Endothelial cell of umbilical vein (primary cell): ENCODE measurements around the gene HEPHL1.
"Not testable (repeated sequence)": the region's sequence is repeated elsewhere in the genome, so short reads cannot be mapped to it uniquely, and the experiment has no call there.

ENCODE experiments used
- EZH2 ChIP-seq: IDR thresholded peaks from 2 replicates; pipeline ENCODE4 v1.6.1; 2012; ENCODE audit warnings: borderline replicate concordance, low read depth, mild to moderate bottlenecking, moderate library complexity, low read length, inconsistent platforms; ENCODE audit not compliant: severe bottlenecking
- POLR2A ChIP-seq: IDR thresholded peaks from 2 replicates; pipeline ENCODE4 v1.6.1; 2012; ENCODE audit warnings: low read depth, mild to moderate bottlenecking, control low read depth, low read length
- POLR2AphosphoS5 ChIP-seq: IDR thresholded peaks from 2 replicates; pipeline ENCODE4 v1.6.1; 2012; ENCODE audit warnings: low read depth, mild to moderate bottlenecking, control low read depth, low read length, moderate library complexity; ENCODE audit not compliant: insufficient read depth
- TF ChIP-seq, protein P1 (sequence below), 2 donors: IDR thresholded peaks; 1 replicate in 1 of 2; 2 replicates in 1 of 2; pipeline ENCODE4 v1.5.1; 2011; ENCODE audit warnings: low read length in 2 of 2, mild to moderate bottlenecking in 2 of 2, moderate library complexity in 2 of 2, control low read depth in 1 of 2, inconsistent platforms in 1 of 2, low read depth in 1 of 2; ENCODE audit not compliant: insufficient read depth in 1 of 2; ENCODE audit errors: extremely low read depth in 1 of 2

DNA sequence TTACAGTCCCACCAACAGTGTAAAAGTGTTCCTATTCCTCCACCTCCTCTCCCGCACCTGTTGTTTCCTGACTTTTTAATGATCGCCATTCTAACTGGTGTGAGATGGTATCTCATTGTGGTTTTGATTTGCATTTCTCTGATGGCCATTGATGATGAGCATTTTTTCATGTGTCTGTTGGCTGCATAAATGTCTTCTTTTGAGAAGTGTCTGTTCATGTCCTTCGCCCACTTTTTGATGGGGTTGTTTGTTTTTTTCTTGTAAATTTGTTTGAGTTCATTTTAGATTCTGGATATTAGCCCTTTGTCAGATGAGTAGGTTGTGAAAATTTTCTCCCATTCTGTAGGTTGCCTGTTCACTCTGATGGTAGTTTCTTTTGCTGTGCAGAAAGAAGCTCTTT lies 136.2 kb downstream of the HEPHL1 start:
- TF ChIP-seq, protein P1, sequence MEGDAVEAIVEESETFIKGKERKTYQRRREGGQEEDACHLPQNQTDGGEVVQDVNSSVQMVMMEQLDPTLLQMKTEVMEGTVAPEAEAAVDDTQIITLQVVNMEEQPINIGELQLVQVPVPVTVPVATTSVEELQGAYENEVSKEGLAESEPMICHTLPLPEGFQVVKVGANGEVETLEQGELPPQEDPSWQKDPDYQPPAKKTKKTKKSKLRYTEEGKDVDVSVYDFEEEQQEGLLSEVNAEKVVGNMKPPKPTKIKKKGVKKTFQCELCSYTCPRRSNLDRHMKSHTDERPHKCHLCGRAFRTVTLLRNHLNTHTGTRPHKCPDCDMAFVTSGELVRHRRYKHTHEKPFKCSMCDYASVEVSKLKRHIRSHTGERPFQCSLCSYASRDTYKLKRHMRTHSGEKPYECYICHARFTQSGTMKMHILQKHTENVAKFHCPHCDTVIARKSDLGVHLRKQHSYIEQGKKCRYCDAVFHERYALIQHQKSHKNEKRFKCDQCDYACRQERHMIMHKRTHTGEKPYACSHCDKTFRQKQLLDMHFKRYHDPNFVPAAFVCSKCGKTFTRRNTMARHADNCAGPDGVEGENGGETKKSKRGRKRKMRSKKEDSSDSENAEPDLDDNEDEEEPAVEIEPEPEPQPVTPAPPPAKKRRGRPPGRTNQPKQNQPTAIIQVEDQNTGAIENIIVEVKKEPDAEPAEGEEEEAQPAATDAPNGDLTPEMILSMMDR (IDR thresholded peaks at IDR 0.05; ENCODE audit: extremely low read depth in 1 of 2, insufficient read depth in 1 of 2, low read depth in 1 of 2, low read length in 2 of 2): not testable (repeated sequence)
- not testable (repeated sequence) for TF ChIP-seq POLR2AphosphoS5, POLR2A, EZH2
